GOT3 (cell line): ENCODE measurements around the gene NCKAP5.

Experiments
- DNase-seq: peaks from one replicate; lab custom pipeline; 2025; ENCODE audit warnings: mixed read lengths; lab: John Stamatoyannopoulos, UW

NCKAP5 gene

GRCh38 chr2:133334923-133335322 lies 233.3 kb downstream of the NCKAP5 start:
- no peak for DNase-seq

GRCh38 chr2:133333181-133333580 lies 235.1 kb downstream of the NCKAP5 start:
- no peak for DNase-seq

GRCh38 chr2:133331436-133331835 lies 236.8 kb downstream of the NCKAP5 start:
- no peak for DNase-seq

- no peak for DNase-seq
Observed at GRCh38 chr2:133326652-133327397, 241.4 kb downstream of the NCKAP5 start.

GRCh38 chr2:133324150-133324561 lies 244.1 kb downstream of the NCKAP5 start:
- DNase-seq = no peak

GRCh38 chr2:133322909-133323308 lies 245.4 kb downstream of the NCKAP5 start:
- no peak for DNase-seq

GRCh38 chr2:133317178-133317577 lies 251.1 kb downstream of the NCKAP5 start:
- DNase-seq = no peak

GRCh38 chr2:133316557-133316956 lies 251.7 kb downstream of the NCKAP5 start:
- DNase-seq = no peak

- no peak for DNase-seq
Observed at GRCh38 chr2:133315280-133315679, 253.0 kb downstream of the NCKAP5 start.

GRCh38 chr2:133314795-133315194 lies 253.5 kb downstream of the NCKAP5 start:
- no peak for DNase-seq

- DNase-seq = no peak
Observed at GRCh38 chr2:133312038-133312729, 256.1 kb downstream of the NCKAP5 start.

GRCh38 chr2:133306236-133306635 lies 262.0 kb downstream of the NCKAP5 start:
- no peak for DNase-seq

- no peak for DNase-seq
Observed at GRCh38 chr2:133304344-133304743, 263.9 kb downstream of the NCKAP5 start.

- no peak for DNase-seq
Observed at GRCh38 chr2:133303150-133303549, 265.1 kb downstream of the NCKAP5 start.

GRCh38 chr2:133296401-133296800 lies 271.9 kb downstream of the NCKAP5 start:
- DNase-seq = no peak

GRCh38 chr2:133293544-133294353 lies 274.5 kb downstream of the NCKAP5 start:
- peak; percentile 2 for DNase-seq

- no peak for DNase-seq
Observed at GRCh38 chr2:133292259-133292658, 276.0 kb downstream of the NCKAP5 start.

- DNase-seq = no peak
Observed at GRCh38 chr2:133287709-133288108, 280.6 kb downstream of the NCKAP5 start.

GRCh38 chr2:133286326-133286922 lies 281.8 kb downstream of the NCKAP5 start:
- no peak for DNase-seq

- DNase-seq = no peak
Observed at GRCh38 chr2:133273031-133273430, 295.2 kb downstream of the NCKAP5 start.

- DNase-seq = no peak
Observed at GRCh38 chr2:133271105-133271504, 297.2 kb downstream of the NCKAP5 start.

- no peak for DNase-seq
Observed at GRCh38 chr2:133270550-133270949, 297.7 kb downstream of the NCKAP5 start.
